ENCODE measurements around the gene TMCO6.
A peak's percentile ranks its signal among the peaks of the same experiment; 100 is the strongest.
"Not testable (repeated sequence)": the region's sequence is repeated elsewhere in the genome, so short reads cannot be mapped to it uniquely, and the experiment has no call there.

The TMCO6 gene

GRCh38 chr5:140624886-140625285 lies 14.4 kb upstream of the TMCO6 start:
- intact Hi-C loops (cut with DNase I); DNase-seq: not testable (repeated sequence)

- intact Hi-C loops (cut with DNase I), result no loop called here
- DNase-seq, result no peak
Measured at GRCh38 chr5:140627972-140628371, 11.3 kb upstream of the TMCO6 start.

- no peak for DNase-seq
- intact Hi-C loops (cut with DNase I), result no loop called here
Measured at GRCh38 chr5:140628711-140629110, 10.5 kb upstream of the TMCO6 start.

GRCh38 chr5:140630292-140631035 lies 8.8 kb upstream of the TMCO6 start:
- intact Hi-C loops (cut with DNase I), result no loop called here
- DNase-seq, result no peak

- DNase-seq, result peak in 1 of 42 donors; percentile 26
- intact Hi-C loops (cut with DNase I), result no loop called here
Measured at GRCh38 chr5:140631036-140631417, 8.2 kb upstream of the TMCO6 start.

- intact Hi-C loops (cut with DNase I), result no loop called here
- peak in 2 of 42 donors; percentile 11 to 31 for DNase-seq
Measured at GRCh38 chr5:140631831-140632365, 7.4 kb upstream of the TMCO6 start.

GRCh38 chr5:140632366-140633020 lies 6.8 kb upstream of the TMCO6 start:
- intact Hi-C loops (cut with DNase I), result no loop called here
- peak in 37 of 42 donors; percentile 7 to 64 (median 36) for DNase-seq

GRCh38 chr5:140633021-140633471 lies 6.2 kb upstream of the TMCO6 start, which contains the start of gene CD14:
Gene CD14 (minus strand): TSS chr5:140633175. CDS start chr5:140633071, 104 bp downstream.
- DNase-seq, result peak in 38 of 42 donors; percentile 25 to 82 (median 52)
- intact Hi-C loops (cut with DNase I), result no loop called here

- no peak for DNase-seq
- intact Hi-C loops (cut with DNase I), result no loop called here
Measured at GRCh38 chr5:140633501-140633900, 5.8 kb upstream of the TMCO6 start.

GRCh38 chr5:140634103-140634502 lies 5.1 kb upstream of the TMCO6 start:
- intact Hi-C loops (cut with DNase I), result no loop called here
- DNase-seq, result no peak

- no peak for DNase-seq
- intact Hi-C loops (cut with DNase I), result loop anchor here (5.0 kb wide), 1 partner anchor 68 kb away; no protein-coding TSS in a partner anchor
Measured at GRCh38 chr5:140635291-140636257, 3.7 kb upstream of the TMCO6 start.

- intact Hi-C loops (cut with DNase I), result loop anchor here (5.0 kb wide), 1 partner anchor 70 kb away; no protein-coding TSS in a partner anchor
- DNase-seq, result no peak
Measured at GRCh38 chr5:140637371-140638100, 1.7 kb upstream of the TMCO6 start.

GRCh38 chr5:140638898-140639147 lies 428 bp upstream of the TMCO6 start:
- intact Hi-C loops (cut with DNase I), result loop anchor here (5.0 kb wide), 1 partner anchor 72 kb away; no protein-coding TSS in a partner anchor
- not testable (repeated sequence) for DNase-seq

GRCh38 chr5:140641716-140642115 lies 2.5 kb downstream of the TMCO6 start:
- DNase-seq, result no peak
- intact Hi-C loops (cut with DNase I), result loop anchor here (10.0 kb wide), 1 partner anchor 267 kb away; no protein-coding TSS in a partner anchor

GRCh38 chr5:140642718-140643117 lies 3.5 kb downstream of the TMCO6 start:
- DNase-seq, result no peak
- intact Hi-C loops (cut with DNase I), result loop anchor here (10.0 kb wide), 1 partner anchor 268 kb away; no protein-coding TSS in a partner anchor

- no peak for DNase-seq
- intact Hi-C loops (cut with DNase I), result loop anchor here (5.0 to 10.0 kb wide), 2 partner anchors 85 to 272 kb away; partner anchors contain the start of genes APBB3 and SLC35A4
Measured at GRCh38 chr5:140647042-140647419, 7.8 kb downstream of the TMCO6 start.

GRCh38 chr5:140658870-140659269 lies 19.6 kb downstream of the TMCO6 start:
- intact Hi-C loops (cut with DNase I), result no loop called here
- no peak for DNase-seq

GRCh38 chr5:140660371-140660770 lies 21.1 kb downstream of the TMCO6 start:
- intact Hi-C loops (cut with DNase I), result loop anchor here (5.0 kb wide), 1 partner anchor 42 kb away; the partner anchor contains the start of gene ZMAT2
- DNase-seq, result not testable (repeated sequence)
